Fibroblast of lung (primary cell): Measurements from ENCODE around the gene NUP160.

Source experiments
- CTCF ChIP-seq, 2 donors: IDR thresholded peaks in 1 of 2; conservative IDR thresholded peaks in 1 of 2; 1 replicate in 1 of 2; 2 replicates in 1 of 2; pipeline ENCODE4 v1.5.1; 2011 to 2012; ENCODE audit warnings: low read length in 2 of 2, control low read depth in 1 of 2, inconsistent platforms in 1 of 2, low read depth in 1 of 2, mild to moderate bottlenecking in 1 of 2
- EZH2 ChIP-seq: IDR thresholded peaks from 2 replicates; pipeline ENCODE4 v1.5.1; 2012; ENCODE audit warnings: low read length, control low read depth, mild to moderate bottlenecking; ENCODE audit errors: missing control alignments

GRCh38 chr11:47854667-47855066, 6.5 kb upstream of the NUP160 start:
- TF ChIP-seq CTCF (conservative IDR thresholded peaks at IDR 0.05 in 1 of 2, IDR thresholded peaks at IDR 0.05 in 1 of 2; ENCODE audit: low read depth in 1 of 2, low read length in 2 of 2) (no peak), EZH2 (no peak)
